Esophagus muscularis mucosa (tissue), 4 donors: ENCODE results near the gene ZBED2.

Source experiments
- CTCF ChIP-seq, 3 experiments: fragments of 200-600 bp in 2 of 3; fragments of 450-650 bp in 1 of 3; sonication (generic) in 2 of 3; IDR thresholded peaks; one replicate each; pipeline ENCODE4 v1.5.1; 2017 to 2019; ENCODE audit warnings: antibody characterized with exemption in 3 of 3, mild to moderate bottlenecking in 2 of 3, moderate library complexity in 1 of 3
- EP300 ChIP-seq: sonication (generic); formaldehyde crosslinking; IDR thresholded peaks from one replicate; pipeline ENCODE4 v1.6.1; 2017; ENCODE audit warnings: antibody characterized with exemption
- POLR2A ChIP-seq: fragments of 450-650 bp; IDR thresholded peaks from one replicate; pipeline ENCODE4 v1.6.1; 2017; ENCODE audit warnings: antibody characterized with exemption, moderate library complexity, mild to moderate bottlenecking, low read depth
- POLR2AphosphoS5 ChIP-seq, 2 donors: sonication (generic); formaldehyde crosslinking; IDR thresholded peaks; one replicate each; pipeline ENCODE4 v1.6.1; 2017; ENCODE audit warnings: antibody characterized with exemption in 2 of 2

- no peak for TF ChIP-seq CTCF (IDR thresholded peaks at IDR 0.05)
- no peak for TF ChIP-seq POLR2A
- TF ChIP-seq EP300: no peak
- no peak for TF ChIP-seq POLR2AphosphoS5 (IDR thresholded peaks at IDR 0.05)
Observed at GRCh38 chr3:111605018-111605417, 9.9 kb upstream of the ZBED2 start.
